DOHH2 (cell line): ENCODE measurements around the gene GOLGA5.

Experiments used
- CTCF ChIP-seq: fragments of 200-600 bp; sonication (generic); IDR thresholded peaks from one replicate; pipeline ENCODE4 v1.5.1; 2014; ENCODE audit warnings: antibody characterized with exemption, mild to moderate bottlenecking, low read depth, low read length; ENCODE audit not compliant: poor library complexity, severe bottlenecking
- EZH2phosphoT487 ChIP-seq: fragments of 200-600 bp; sonication (generic); IDR thresholded peaks from 2 replicates; pipeline ENCODE4 v1.6.1; 2017; ENCODE audit warnings: borderline replicate concordance, mild to moderate bottlenecking, antibody characterized with exemption, low read length, moderate library complexity, mixed read lengths

GRCh38 chr14:92753250-92753649, 40.9 kb upstream of the GOLGA5 start:
- TF ChIP-seq CTCF (no peak), EZH2phosphoT487 (no peak)
